Natural killer cell (primary cell): Measurements from ENCODE around the gene NANS. TPM values are rescaled to one million over a fixed set of nuclear protein-coding genes. Genes with fewer than 3 reads are reported as not detected.

Experiments used
- ATAC-seq, 3 donors: fragments of 150-1000 bp in 2 of 3; fragments of 200-7000 bp in 1 of 3; cut with Tn5 transposase; 1 replicate in 1 of 3; 2 replicates in 2 of 3; pipeline ENCODE4 v1.10.0; 2021; ENCODE audit warnings: mild to moderate bottlenecking in 2 of 3, moderate library complexity in 2 of 3
- DNase-seq, 2 donors: peaks; one replicate each; pipeline versions ENCODE4 v3.0.0 to v3.0.0-alpha.2; 2013 to 2021; ENCODE audit warnings: mixed read lengths in 1 of 2
- H3K27ac ChIP-seq: one replicate; pipeline ENCODE4 v1.5.1; 2013; ENCODE audit warnings: mild to moderate bottlenecking, low read length
- H3K27me3 ChIP-seq: one replicate; pipeline ENCODE4 v1.6.1; 2013; ENCODE audit warnings: low read length; ENCODE audit not compliant: control insufficient read depth, insufficient read depth
- H3K36me3 ChIP-seq: one replicate; pipeline ENCODE4 v1.6.1; 2013; ENCODE audit warnings: low read length; ENCODE audit not compliant: control insufficient read depth, insufficient read depth
- H3K4me1 ChIP-seq: one replicate; pipeline ENCODE4 v1.6.1; 2013; ENCODE audit warnings: low read length; ENCODE audit not compliant: control insufficient read depth, insufficient read depth
- H3K4me3 ChIP-seq: one replicate; pipeline ENCODE4 v1.5.1; 2013; ENCODE audit warnings: low read length
- H3K9me3 ChIP-seq: one replicate; pipeline ENCODE4 v1.6.1; 2013; ENCODE audit warnings: low read length; ENCODE audit not compliant: control insufficient read depth, insufficient read depth
- H3K27ac Mint-ChIP-seq, 2 donors: one replicate each; pipeline ENCODE4 v1.8.0; 2022; ENCODE audit warnings: mild to moderate bottlenecking in 2 of 2, mixed read lengths in 2 of 2, moderate library complexity in 1 of 2
- H3K27me3 Mint-ChIP-seq, 2 donors: one replicate each; pipeline ENCODE4 v1.8.0; 2022; ENCODE audit warnings: low read depth in 2 of 2, mixed read lengths in 2 of 2
- H3K36me3 Mint-ChIP-seq: one replicate; pipeline ENCODE4 v1.8.0; 2022; ENCODE audit warnings: mixed read lengths
- H3K4me1 Mint-ChIP-seq, 2 donors: one replicate each; pipeline ENCODE4 v1.8.0; 2022; ENCODE audit warnings: mixed read lengths in 2 of 2
- H3K4me3 Mint-ChIP-seq: one replicate; pipeline ENCODE4 v1.8.0; 2022; ENCODE audit warnings: mild to moderate bottlenecking, moderate library complexity, mixed read lengths
- H3K9me3 Mint-ChIP-seq, 2 donors: one replicate each; pipeline ENCODE4 v1.8.0; 2022; ENCODE audit warnings: mixed read lengths in 2 of 2
- WGBS: methylation state at CpG from one replicate; pipeline ENCODE4 v1.1.7; 2013; ENCODE audit warnings: missing lambda C conversion rate; ENCODE audit not compliant: insufficient coverage; 5-methylcytosine and 5-hydroxymethylcytosine counted together
- intact Hi-C: fragments of 100-400 bp; cut with micrococcal nuclease; formaldehyde crosslinking; loops from one replicate; pipeline ENCODE4 v1.14.2; 2022
- total RNA-seq, 4 donors: library from RNA; stranded (reverse); fragments of 120-200 nt in 1 of 4; gene quantifications; one replicate each; pipeline versions ENCODE4 v1.2.3 to v1.2.4, GENCODE V29; 2013 to 2022
- TF ChIP-seq, protein P1 (sequence below): fragments of 200-600 bp; IDR thresholded peaks from one replicate; pipeline ENCODE4 v1.8.0; 2022; ENCODE audit warnings: antibody characterized with exemption

NANS gene
- total RNA-seq, 3 donors from 2014 or later (not counting 1 experiment from before 2014, with no cell fraction given), result 30.7 to 36.8 (median 34.1) TPM

DNA sequence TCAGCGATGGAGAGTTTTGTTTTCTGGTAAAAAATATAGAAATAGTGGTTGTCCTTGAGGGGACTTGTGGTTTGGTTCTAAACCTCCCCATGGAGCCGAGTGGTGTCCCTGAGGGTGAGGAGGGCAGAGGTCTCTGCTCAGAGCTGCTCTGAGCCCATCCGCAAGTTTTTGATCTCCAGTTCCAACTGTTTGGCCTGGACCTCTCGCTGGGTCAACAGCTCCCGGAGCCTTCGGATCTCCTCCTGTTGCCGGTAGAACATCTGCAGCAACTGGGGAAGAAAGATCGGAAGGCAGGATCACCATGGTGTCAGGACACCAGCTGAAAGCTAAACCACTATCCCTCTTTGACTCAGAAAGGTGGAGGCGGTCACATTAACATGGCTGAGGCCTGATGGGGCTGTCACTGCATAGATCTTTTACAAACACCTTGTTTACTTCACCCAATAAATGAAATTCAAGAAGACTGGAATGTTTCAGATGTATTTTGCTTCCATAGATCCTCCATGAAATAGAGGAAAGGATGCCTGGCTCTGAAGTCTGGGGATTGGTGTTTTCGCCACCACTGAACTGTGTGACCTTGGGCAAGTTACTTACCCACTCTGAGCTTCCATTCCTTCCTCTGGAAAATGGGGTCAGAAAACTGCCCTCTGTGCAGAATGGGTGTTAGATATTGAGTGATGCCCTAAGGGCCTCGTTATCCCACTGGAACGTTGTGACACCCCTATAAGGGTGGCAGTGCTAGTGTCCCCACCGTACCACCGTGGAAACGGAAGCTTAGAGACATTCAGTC, 68.3 kb downstream of the NANS start:
- WGBS, result 95% methylated on average over 15 of the region's 15 CpGs
- Histone ChIP-seq H3K9me3 (no peaks in the 10 kb centered on the region), H3K27me3 (no peaks in the 10 kb centered on the region), H3K36me3 (no peaks in the 10 kb centered on the region), H3K27ac (no peak overlapping the region), H3K4me1 (peaks cover 27% of the 10 kb centered on the region), H3K4me3 (no peak overlapping the region)
- DNase-seq (no peak), ATAC-seq (no peak)
- Mint-ChIP-seq H3K36me3 (no peaks in the 10 kb centered on the region), H3K4me3 (no peak overlapping the region), H3K27me3 (no peaks in the 10 kb centered on the region), H3K27ac (no peak overlapping the region), H3K4me1 (peaks cover 15 to 18% of the 10 kb centered on the region in 2 donors), H3K9me3 (no peaks in the 10 kb centered on the region)
- intact Hi-C loops, result no loop called here
- TF ChIP-seq, protein P1, sequence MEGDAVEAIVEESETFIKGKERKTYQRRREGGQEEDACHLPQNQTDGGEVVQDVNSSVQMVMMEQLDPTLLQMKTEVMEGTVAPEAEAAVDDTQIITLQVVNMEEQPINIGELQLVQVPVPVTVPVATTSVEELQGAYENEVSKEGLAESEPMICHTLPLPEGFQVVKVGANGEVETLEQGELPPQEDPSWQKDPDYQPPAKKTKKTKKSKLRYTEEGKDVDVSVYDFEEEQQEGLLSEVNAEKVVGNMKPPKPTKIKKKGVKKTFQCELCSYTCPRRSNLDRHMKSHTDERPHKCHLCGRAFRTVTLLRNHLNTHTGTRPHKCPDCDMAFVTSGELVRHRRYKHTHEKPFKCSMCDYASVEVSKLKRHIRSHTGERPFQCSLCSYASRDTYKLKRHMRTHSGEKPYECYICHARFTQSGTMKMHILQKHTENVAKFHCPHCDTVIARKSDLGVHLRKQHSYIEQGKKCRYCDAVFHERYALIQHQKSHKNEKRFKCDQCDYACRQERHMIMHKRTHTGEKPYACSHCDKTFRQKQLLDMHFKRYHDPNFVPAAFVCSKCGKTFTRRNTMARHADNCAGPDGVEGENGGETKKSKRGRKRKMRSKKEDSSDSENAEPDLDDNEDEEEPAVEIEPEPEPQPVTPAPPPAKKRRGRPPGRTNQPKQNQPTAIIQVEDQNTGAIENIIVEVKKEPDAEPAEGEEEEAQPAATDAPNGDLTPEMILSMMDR, result no peak

DNA sequence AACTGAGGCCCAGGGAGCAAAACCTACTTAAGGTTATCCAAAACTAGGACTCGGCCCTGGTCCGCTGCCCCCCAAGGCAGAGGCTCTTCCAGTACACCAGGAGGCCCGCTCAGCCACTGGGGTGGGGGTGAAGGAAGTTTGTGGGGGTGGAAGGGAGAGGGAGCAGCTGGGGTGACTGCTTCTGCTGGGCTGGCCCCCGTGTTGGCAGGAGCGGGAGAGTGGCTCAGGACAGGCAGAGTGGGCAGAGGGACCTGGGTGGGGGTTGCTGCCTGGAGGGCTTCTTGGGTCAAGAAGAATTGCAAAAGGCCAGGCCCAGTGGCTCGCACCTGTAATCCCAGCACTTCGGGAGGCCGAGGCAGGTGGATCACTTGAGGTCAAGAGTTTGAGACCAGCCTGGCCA, 70.7 kb downstream of the NANS start:
- H3K27ac Mint-ChIP-seq, result no peak overlapping the region
- Histone ChIP-seq H3K27ac (no peak overlapping the region), H3K4me3 (no peak overlapping the region), H3K9me3 (no peaks in the 10 kb centered on the region), H3K4me1 (peaks cover 18% of the 10 kb centered on the region), H3K36me3 (no peaks in the 10 kb centered on the region), H3K27me3 (no peaks in the 10 kb centered on the region)
- no peaks in the 10 kb centered on the region for H3K36me3 Mint-ChIP-seq
- peaks cover 0 to 12% of the 10 kb centered on the region in 2 donors for H3K4me1 Mint-ChIP-seq
- TF ChIP-seq, protein P1, result no peak
- intact Hi-C loops, result no loop called here
- ATAC-seq (no peak), DNase-seq (no peak)
- H3K27me3 Mint-ChIP-seq, result no peaks in the 10 kb centered on the region
- WGBS, result 99% methylated on average over 8 of the region's 8 CpGs
- no peak overlapping the region for H3K4me3 Mint-ChIP-seq
- H3K9me3 Mint-ChIP-seq, result no peaks in the 10 kb centered on the region

DNA sequence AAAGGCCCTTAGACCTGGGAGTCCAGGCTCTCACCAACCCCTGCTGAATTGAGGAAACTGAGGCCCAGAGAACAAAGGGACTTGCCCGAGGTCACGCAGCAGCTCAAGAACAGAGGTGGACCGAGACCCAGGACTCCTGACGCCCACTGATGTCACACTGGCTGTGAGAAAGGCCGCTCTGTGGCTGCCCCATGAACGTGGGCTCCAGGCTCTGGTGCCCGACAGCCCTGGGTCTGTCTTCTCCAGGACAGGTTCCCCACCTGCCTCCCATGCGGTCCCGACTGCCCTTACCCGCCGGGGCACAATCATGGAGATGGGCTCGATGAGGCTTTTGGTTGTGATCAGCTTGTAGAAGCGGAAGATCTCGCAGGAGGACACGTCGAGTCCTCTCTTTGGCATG, 71.8 kb downstream of the NANS start:
- WGBS, result 94% methylated on average over 16 of the region's 16 CpGs
- no peaks in the 10 kb centered on the region for H3K9me3 ChIP-seq
- intact Hi-C loops, result no loop called here
- H3K36me3 ChIP-seq, result no peaks in the 10 kb centered on the region
- H3K4me1 ChIP-seq, result peaks cover 18% of the 10 kb centered on the region
- H3K27me3 ChIP-seq, result no peaks in the 10 kb centered on the region
- Mint-ChIP-seq H3K27ac (no peak overlapping the region), H3K4me1 (peaks cover 0 to 12% of the 10 kb centered on the region in 2 donors), H3K27me3 (no peaks in the 10 kb centered on the region), H3K4me3 (no peak overlapping the region), H3K36me3 (no peaks in the 10 kb centered on the region), H3K9me3 (no peaks in the 10 kb centered on the region)
- no peak for DNase-seq
- H3K27ac ChIP-seq, result no peak overlapping the region
- TF ChIP-seq, protein P1, result no peak
- no peak overlapping the region for H3K4me3 ChIP-seq
- ATAC-seq, result no peak
